Thyroid gland (tissue), 4 donors: ENCODE data around the gene ZRANB3.

ENCODE experiments used
- POLR2A ChIP-seq, 2 donors: fragments of 450-650 bp; IDR thresholded peaks; one replicate each; pipeline ENCODE4 v1.6.1; 2017; ENCODE audit warnings: antibody characterized with exemption in 2 of 2, mild to moderate bottlenecking in 2 of 2, moderate library complexity in 1 of 2
- TF ChIP-seq, protein P1 (sequence below), 6 experiments: fragments of 200-600 bp in 3 of 6; fragments of 450-650 bp in 3 of 6; sonication (generic) in 3 of 6; IDR thresholded peaks; one replicate each; pipeline ENCODE4 v1.5.1; 2016 to 2019; ENCODE audit warnings: antibody characterized with exemption in 6 of 6, mild to moderate bottlenecking in 2 of 6, inconsistent platforms in 1 of 6, moderate library complexity in 1 of 6

GRCh38 chr2:135246711-135247270 is 284.2 kb downstream of the ZRANB3 start:
- TF ChIP-seq, protein P1, sequence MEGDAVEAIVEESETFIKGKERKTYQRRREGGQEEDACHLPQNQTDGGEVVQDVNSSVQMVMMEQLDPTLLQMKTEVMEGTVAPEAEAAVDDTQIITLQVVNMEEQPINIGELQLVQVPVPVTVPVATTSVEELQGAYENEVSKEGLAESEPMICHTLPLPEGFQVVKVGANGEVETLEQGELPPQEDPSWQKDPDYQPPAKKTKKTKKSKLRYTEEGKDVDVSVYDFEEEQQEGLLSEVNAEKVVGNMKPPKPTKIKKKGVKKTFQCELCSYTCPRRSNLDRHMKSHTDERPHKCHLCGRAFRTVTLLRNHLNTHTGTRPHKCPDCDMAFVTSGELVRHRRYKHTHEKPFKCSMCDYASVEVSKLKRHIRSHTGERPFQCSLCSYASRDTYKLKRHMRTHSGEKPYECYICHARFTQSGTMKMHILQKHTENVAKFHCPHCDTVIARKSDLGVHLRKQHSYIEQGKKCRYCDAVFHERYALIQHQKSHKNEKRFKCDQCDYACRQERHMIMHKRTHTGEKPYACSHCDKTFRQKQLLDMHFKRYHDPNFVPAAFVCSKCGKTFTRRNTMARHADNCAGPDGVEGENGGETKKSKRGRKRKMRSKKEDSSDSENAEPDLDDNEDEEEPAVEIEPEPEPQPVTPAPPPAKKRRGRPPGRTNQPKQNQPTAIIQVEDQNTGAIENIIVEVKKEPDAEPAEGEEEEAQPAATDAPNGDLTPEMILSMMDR (IDR thresholded peaks at IDR 0.05), result no peak
- TF ChIP-seq POLR2A (IDR thresholded peaks at IDR 0.05), result no peak
